Activated T-helper 1 cell treated with anti-CD3 and anti-CD28 coated beads, Interleukin-12 subunit alpha, Interleukin-12 subunit beta, Interleukin-2, Interleukin-4 antibody, amounts not matched to agents 30 ng/mL and 10 ng/mL and 1 ng/mL, durations not matched to agents 14 hours and 24 hours and 36 hours (primary cell): ENCODE measurements around the gene FARS2. TPM values are rescaled to one million over a fixed set of nuclear protein-coding genes. Genes with fewer than 3 reads are reported as not detected.

Source experiments
- DNase-seq: peaks from one replicate; pipeline ENCODE4 v3.0.0; 2021; ENCODE audit warnings: low spot score
- H3K27ac Mint-ChIP-seq: one replicate; pipeline ENCODE4 v1.8.0; 2021; ENCODE audit warnings: mild to moderate bottlenecking, mixed read lengths
- H3K27me3 Mint-ChIP-seq: one replicate; pipeline ENCODE4 v1.8.0; 2022; ENCODE audit warnings: mild to moderate bottlenecking, moderate library complexity, mixed read lengths; ENCODE audit not compliant: insufficient read depth
- H3K36me3 Mint-ChIP-seq: one replicate; pipeline ENCODE4 v1.8.0; 2021; ENCODE audit warnings: low read depth, mixed read lengths
- H3K4me1 Mint-ChIP-seq: one replicate; pipeline ENCODE4 v1.8.0; 2021; ENCODE audit warnings: low read depth, mixed read lengths
- H3K4me3 Mint-ChIP-seq: one replicate; pipeline ENCODE4 v1.8.0; 2021; ENCODE audit warnings: mild to moderate bottlenecking, moderate library complexity, mixed read lengths
- H3K9me3 Mint-ChIP-seq: one replicate; pipeline ENCODE4 v1.8.0; 2021; ENCODE audit warnings: mixed read lengths
- intact Hi-C: fragments of 100-400 bp; cut with micrococcal nuclease; formaldehyde crosslinking; loops from one replicate; pipeline ENCODE4 v1.15.1; 2024
- total RNA-seq: library from RNA; stranded (reverse); gene quantifications from 2 replicates; pipeline ENCODE4 v1.2.3, GENCODE V29; 2022

Gene FARS2
- total RNA-seq, 1 donor from 2014 or later, result 23.8 TPM

DNA sequence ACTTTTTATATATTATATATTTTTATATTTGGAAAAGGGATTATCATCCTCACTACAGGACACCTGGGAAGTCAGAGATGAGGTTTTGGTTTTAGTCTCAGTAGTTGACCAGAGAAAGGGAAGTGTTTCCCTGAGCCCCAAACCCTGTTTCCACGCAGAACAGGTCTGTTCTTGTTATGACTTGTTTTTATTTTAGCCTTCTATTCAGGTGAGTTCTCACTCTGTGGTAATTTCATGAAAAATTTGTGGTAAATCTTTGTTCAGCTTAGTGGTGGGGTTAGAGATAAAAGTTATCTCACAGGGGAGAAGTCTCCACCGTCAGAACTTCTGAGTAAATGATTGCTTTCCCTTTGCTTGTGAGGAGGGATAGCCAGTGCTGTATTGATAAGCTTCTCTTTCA, 224.9 kb downstream of the FARS2 start:
- Mint-ChIP-seq H3K27me3 (no peaks in the 10 kb centered on the region), H3K27ac (no peak overlapping the region), H3K4me3 (no peak overlapping the region), H3K9me3 (no peaks in the 10 kb centered on the region), H3K36me3 (peaks cover 2% of the 10 kb centered on the region), H3K4me1 (no peaks in the 10 kb centered on the region)
- intact Hi-C loops, result no loop called here
- no peak for DNase-seq

DNA sequence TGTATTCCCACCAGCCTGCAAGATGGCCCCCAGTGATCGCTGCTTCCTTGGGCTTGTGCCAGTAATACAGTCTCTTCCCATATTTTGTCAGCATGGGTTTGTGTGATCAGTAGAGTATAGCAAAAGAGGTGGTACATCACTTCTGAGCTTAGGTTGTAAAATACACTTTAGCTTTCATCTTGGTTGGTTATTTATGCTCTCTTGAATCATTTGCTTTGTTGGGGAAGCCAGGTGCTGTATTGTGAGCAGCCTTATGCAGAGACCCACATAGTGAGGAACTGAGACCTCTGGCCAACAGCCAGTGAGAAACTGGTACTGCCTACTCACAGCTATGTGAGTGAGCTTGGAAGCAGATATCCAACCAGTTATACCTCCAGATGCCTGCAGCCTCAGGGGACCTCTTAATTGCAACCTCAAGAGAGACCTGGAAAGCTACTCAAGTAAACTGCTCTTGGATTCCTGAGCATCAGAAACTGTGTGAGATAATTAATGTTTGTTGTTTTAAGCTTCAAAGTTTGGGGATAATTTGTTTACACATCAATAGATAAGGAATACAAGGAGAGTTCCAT, 229.3 kb downstream of the FARS2 start:
- Mint-ChIP-seq H3K4me3 (no peak overlapping the region), H3K9me3 (no peaks in the 10 kb centered on the region), H3K36me3 (peaks cover 7% of the 10 kb centered on the region), H3K4me1 (no peaks in the 10 kb centered on the region), H3K27ac (no peak overlapping the region), H3K27me3 (no peaks in the 10 kb centered on the region)
- no peak for DNase-seq
- intact Hi-C loops, result no loop called here

DNA sequence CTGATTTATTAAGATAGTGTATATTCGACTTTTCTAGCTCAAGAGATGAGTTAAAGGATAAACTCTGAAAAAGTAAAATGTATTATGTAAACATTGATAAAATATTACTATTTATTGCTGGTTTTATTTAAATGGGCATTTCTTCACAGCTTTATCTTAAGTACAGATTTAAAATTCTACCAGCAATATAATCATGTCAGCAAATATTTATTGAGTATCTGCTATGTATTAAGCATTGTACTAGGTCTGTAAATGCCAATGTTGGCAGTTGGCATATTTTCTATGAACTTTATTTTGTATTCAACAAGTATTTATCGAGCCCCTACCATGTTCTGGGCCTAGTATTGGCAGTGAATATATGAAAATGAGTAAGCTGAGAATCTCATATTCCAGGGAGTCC, 231.0 kb downstream of the FARS2 start:
- Mint-ChIP-seq H3K27me3 (no peaks in the 10 kb centered on the region), H3K36me3 (peaks cover 7% of the 10 kb centered on the region), H3K4me3 (no peak overlapping the region), H3K4me1 (no peaks in the 10 kb centered on the region), H3K27ac (no peak overlapping the region), H3K9me3 (no peaks in the 10 kb centered on the region)
- DNase-seq, result no peak
- intact Hi-C loops, result no loop called here

DNA sequence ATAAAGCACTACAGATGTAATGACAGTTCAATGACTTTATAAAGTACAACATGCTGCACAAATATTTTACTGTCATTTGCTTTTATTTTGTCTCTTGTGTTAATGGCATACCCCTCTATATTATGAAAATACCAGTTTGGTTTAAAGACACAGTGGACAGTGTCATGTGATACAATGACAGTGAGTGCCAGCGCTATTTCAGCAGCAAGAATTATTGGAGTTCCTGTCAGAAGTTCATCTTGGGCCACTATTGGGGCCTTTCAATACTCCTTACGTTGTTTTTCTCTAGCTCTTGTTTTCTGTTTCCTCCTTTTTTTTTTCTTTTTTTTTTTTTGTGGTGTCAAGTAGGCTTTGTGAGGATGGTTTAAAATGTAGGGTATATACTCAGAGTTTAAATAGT, 232.5 kb downstream of the FARS2 start:
- Mint-ChIP-seq H3K4me1 (peaks cover 5% of the 10 kb centered on the region), H3K27ac (no peak overlapping the region), H3K9me3 (no peaks in the 10 kb centered on the region), H3K36me3 (peaks cover 10% of the 10 kb centered on the region), H3K27me3 (no peaks in the 10 kb centered on the region), H3K4me3 (no peak overlapping the region)
- intact Hi-C loops, result no loop called here
- no peak for DNase-seq

DNA sequence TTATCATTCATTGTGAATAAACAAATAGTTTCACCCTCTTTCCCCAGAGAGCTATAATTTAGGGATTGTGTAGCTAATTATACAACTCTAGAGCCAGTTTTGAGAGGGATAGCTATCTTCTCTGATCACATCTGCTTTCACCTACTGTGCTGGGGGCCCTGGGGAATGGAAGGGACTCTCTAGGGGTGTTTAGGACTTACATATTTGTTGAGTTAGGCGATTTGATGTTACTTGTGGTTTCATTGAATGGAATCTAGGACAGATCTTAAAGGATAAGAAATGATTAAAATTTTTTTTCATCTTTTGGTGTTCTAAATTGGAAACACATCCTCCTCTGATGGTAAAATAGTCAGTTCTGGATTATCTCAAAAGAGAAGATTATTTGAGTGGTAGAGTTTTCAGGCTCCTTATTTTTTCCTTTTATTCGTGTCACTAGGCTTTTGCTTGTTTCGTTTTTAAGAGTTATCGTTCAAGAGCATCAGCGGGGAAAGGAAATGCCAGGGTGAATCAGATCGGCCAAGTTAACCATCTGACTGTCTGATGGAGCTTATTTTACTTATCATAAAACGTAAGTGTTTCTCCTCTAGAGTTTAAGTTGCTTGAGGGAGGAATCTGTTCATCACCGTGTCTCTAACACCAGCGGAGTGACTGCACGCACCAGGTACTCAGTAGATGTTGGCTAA, 236.7 kb downstream of the FARS2 start:
- Mint-ChIP-seq H3K36me3 (peaks cover 13% of the 10 kb centered on the region), H3K27ac (no peak overlapping the region), H3K4me3 (no peak overlapping the region), H3K9me3 (no peaks in the 10 kb centered on the region), H3K4me1 (peaks cover 13% of the 10 kb centered on the region), H3K27me3 (no peaks in the 10 kb centered on the region)
- no peak for DNase-seq
- intact Hi-C loops, result no loop called here

- H3K27ac Mint-ChIP-seq, result no peak overlapping the region
- DNase-seq, result no peak
- H3K9me3 Mint-ChIP-seq, result no peaks in the 10 kb centered on the region
- no peak overlapping the region for H3K4me3 Mint-ChIP-seq
- peaks cover 13% of the 10 kb centered on the region for H3K4me1 Mint-ChIP-seq
- peaks cover 13% of the 10 kb centered on the region for H3K36me3 Mint-ChIP-seq
- intact Hi-C loops, result no loop called here
- no peaks in the 10 kb centered on the region for H3K27me3 Mint-ChIP-seq
Measured at GRCh38 chr6:5498579-5498899, 237.2 kb downstream of the FARS2 start.

DNA sequence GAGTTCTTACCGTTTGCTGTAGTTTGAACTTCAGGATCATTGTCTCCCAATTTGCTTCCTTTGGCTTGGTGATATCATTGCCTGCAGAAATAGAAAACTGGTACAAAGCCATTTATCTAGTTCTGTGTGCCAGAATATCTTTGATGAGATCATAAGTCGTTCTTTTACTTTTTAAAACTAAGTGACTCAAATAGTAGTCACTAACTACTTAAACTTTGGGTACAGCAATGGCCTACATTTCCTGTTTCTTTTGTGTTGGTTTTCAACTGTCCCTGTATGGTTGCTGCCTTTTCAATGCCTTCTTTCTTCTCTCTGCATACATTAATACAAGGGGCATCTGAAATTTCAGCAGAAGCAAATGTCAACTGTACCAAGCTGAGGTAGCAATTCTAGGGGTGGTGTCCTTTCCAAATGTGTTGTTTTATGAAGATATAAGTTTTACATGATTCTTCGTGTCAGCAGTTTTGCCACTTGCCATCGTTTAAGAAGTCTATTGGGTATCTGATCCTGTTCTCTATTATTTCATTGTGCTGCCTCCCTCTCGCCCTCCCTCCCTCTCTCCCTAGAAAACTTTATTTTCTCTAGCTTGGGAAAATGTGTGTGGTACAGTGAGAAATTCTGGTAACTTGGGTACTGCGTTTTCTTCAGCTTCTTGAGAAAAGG, 238.5 kb downstream of the FARS2 start:
- Mint-ChIP-seq H3K27me3 (no peaks in the 10 kb centered on the region), H3K4me1 (peaks cover 13% of the 10 kb centered on the region), H3K27ac (peak overlapping the region; percentile 23), H3K9me3 (no peaks in the 10 kb centered on the region), H3K4me3 (no peak overlapping the region), H3K36me3 (peaks cover 12% of the 10 kb centered on the region)
- DNase-seq, result no peak
- intact Hi-C loops, result no loop called here

GRCh38 chr6:5501837-5502236, 240.5 kb downstream of the FARS2 start:
- no peak for DNase-seq
- Mint-ChIP-seq H3K36me3 (peaks cover 12% of the 10 kb centered on the region), H3K9me3 (no peaks in the 10 kb centered on the region), H3K4me3 (no peak overlapping the region), H3K27ac (no peak overlapping the region), H3K27me3 (no peaks in the 10 kb centered on the region), H3K4me1 (peaks cover 22% of the 10 kb centered on the region)
- intact Hi-C loops, result no loop called here

DNA sequence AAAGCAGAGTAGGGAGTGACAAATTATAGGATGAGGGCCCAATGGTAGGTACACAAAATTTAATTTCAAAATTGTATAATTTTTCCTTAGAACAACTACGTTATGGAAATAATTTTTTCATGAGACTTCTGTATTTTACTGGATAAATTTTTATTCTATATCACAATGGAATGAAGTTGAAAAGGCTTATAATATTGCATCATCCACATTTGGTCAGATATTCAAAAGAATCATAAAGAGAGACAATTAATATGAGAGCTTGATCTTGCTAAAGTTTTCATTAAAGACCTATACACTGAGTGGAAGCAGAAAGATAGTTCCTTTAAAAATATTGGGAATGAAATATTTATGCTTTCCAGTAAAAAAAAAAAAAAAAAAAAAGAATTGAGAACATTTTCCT, 242.8 kb downstream of the FARS2 start:
- intact Hi-C loops, result loop anchor here (2.0 kb wide), 1 partner anchor 15 kb away; no protein-coding TSS in a partner anchor
- H3K27ac Mint-ChIP-seq, result no peak overlapping the region
- no peaks in the 10 kb centered on the region for H3K27me3 Mint-ChIP-seq

DNA sequence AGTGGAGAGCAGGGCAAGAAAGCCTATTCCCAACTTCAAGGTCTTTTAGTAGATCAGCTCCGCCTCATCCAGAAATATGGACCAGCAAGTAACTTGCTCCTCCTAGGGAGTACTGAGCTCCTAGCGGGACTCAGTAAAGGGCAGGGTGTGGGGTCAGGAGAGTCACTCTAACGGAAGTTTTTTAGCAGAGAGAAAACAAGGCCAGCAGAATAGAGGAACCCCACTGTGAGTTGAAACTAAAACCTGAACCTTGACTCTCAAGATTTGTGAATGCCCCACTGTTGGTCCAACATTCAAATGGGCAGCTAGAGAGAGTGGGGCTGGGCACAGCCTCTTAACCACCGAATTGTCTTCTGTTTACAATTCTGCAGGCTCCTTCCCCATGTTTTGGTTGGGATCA, 244.8 kb downstream of the FARS2 start:
- intact Hi-C loops, result no loop called here
- Mint-ChIP-seq H3K4me1 (peaks cover 16% of the 10 kb centered on the region), H3K9me3 (no peaks in the 10 kb centered on the region), H3K27ac (no peak overlapping the region), H3K36me3 (peaks cover 2% of the 10 kb centered on the region), H3K27me3 (no peaks in the 10 kb centered on the region), H3K4me3 (no peak overlapping the region)
- DNase-seq, result no peak

More for the DNA sequence above, 242.8 kb downstream of the FARS2 start:
- H3K4me3 Mint-ChIP-seq, result no peak overlapping the region
- DNase-seq, result no peak
- peaks cover 7% of the 10 kb centered on the region for H3K36me3 Mint-ChIP-seq
- peaks cover 24% of the 10 kb centered on the region for H3K4me1 Mint-ChIP-seq
- no peaks in the 10 kb centered on the region for H3K9me3 Mint-ChIP-seq

DNA sequence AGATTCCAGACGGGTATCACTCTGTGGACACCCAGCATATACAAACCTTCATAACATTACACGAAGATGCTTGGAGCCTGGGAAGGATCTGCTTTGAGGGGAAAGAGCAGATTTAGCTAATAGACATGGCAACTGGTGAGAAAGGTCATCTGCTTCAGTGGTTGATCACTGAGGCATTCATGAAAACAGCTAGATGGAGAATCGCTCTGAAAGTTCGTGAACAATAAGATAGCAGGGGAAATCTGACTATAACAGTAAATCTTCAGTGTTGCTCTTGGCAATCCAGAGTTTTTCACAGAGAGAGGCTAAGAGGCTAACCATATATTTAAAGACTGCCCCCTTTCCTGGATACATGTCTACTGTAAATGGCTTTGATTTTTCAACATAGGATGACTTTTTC, 245.3 kb downstream of the FARS2 start:
- Mint-ChIP-seq H3K36me3 (peaks cover 2% of the 10 kb centered on the region), H3K4me1 (peaks cover 16% of the 10 kb centered on the region), H3K27ac (no peak overlapping the region), H3K4me3 (no peak overlapping the region), H3K27me3 (no peaks in the 10 kb centered on the region), H3K9me3 (no peaks in the 10 kb centered on the region)
- no peak for DNase-seq
- intact Hi-C loops, result no loop called here

DNA sequence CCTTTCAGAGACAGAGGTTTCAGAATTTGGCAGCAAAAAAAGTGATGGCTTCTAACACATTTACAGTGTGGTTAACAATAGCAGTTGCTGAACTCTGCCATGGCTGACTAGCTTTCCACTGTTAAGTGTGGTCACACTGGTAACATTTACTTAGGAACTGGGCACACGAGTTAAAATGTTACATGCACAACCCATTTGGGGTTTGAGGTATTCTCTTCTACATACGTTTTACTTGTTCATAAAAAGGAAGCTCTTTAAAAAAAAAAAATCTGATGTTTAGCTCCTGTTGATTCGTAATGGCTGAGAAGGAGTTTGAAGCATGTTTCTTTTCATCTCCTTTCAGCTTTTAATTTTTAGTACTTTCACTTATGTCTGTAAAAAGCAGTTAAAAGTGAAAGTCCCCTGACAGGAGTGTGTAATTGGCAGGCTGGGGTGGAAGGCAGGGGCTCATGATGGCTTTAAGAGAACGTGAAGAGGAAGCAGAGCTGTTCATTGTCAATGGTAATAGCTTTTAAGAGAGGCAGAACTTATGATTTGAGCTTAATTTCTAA, 245.9 kb downstream of the FARS2 start:
- Mint-ChIP-seq H3K27ac (no peak overlapping the region), H3K27me3 (no peaks in the 10 kb centered on the region), H3K36me3 (peaks cover 2% of the 10 kb centered on the region), H3K4me1 (peaks cover 16% of the 10 kb centered on the region), H3K9me3 (no peaks in the 10 kb centered on the region), H3K4me3 (no peak overlapping the region)
- intact Hi-C loops, result no loop called here
- DNase-seq, result no peak

DNA sequence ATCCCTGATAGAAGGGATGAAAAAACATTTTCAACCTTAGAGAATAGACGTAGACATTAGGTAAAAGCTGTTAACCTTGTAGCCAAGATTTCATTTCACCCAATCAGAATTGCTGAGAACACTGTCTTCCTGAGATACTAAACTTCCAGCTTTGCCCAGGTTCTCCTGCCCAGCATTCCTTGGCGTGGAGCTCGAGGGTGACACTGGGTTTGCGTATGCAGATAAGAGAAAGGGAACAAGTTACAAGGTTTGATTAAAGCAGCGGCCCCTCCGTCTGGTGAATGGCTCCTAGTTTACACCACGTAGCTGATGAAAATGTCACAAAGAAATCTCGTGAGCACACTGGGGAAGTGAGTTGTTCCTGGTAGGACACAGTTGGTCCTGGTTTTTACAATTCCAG, 247.8 kb downstream of the FARS2 start:
- Mint-ChIP-seq H3K27me3 (no peaks in the 10 kb centered on the region), H3K4me1 (peaks cover 16% of the 10 kb centered on the region), H3K4me3 (no peak overlapping the region), H3K27ac (no peak overlapping the region), H3K36me3 (peaks cover 2% of the 10 kb centered on the region), H3K9me3 (no peaks in the 10 kb centered on the region)
- intact Hi-C loops, result no loop called here
- DNase-seq, result no peak
